PC-3 (cell line): ENCODE data around the gene CAPRIN2.

Source experiments
- EZH2 ChIP-seq: fragments of 300-600 bp; sonication (generic); IDR thresholded peaks from one replicate; pipeline ENCODE4 v1.6.1; 2017; ENCODE audit warnings: antibody characterized with exemption, mild to moderate bottlenecking, low read length; ENCODE audit not compliant: unreplicated experiment
- TF ChIP-seq, protein P1 (sequence below): fragments of 300-600 bp; sonication (generic); conservative IDR thresholded peaks from 2 replicates; pipeline ENCODE4 v1.5.1; 2017; ENCODE audit warnings: antibody characterized with exemption, low read depth, mild to moderate bottlenecking, low read length

- TF ChIP-seq EZH2, result no peak
- TF ChIP-seq, protein P1, sequence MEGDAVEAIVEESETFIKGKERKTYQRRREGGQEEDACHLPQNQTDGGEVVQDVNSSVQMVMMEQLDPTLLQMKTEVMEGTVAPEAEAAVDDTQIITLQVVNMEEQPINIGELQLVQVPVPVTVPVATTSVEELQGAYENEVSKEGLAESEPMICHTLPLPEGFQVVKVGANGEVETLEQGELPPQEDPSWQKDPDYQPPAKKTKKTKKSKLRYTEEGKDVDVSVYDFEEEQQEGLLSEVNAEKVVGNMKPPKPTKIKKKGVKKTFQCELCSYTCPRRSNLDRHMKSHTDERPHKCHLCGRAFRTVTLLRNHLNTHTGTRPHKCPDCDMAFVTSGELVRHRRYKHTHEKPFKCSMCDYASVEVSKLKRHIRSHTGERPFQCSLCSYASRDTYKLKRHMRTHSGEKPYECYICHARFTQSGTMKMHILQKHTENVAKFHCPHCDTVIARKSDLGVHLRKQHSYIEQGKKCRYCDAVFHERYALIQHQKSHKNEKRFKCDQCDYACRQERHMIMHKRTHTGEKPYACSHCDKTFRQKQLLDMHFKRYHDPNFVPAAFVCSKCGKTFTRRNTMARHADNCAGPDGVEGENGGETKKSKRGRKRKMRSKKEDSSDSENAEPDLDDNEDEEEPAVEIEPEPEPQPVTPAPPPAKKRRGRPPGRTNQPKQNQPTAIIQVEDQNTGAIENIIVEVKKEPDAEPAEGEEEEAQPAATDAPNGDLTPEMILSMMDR, result no peak
These were observed 35.7 kb downstream of the CAPRIN2 start for GRCh38 chr12:30719060-30719459.
